Measurements from ENCODE around the gene CDKN1C. TPM values are rescaled to one million over a fixed set of nuclear protein-coding genes. Genes with fewer than 3 reads are reported as not detected.

The CDKN1C gene
- total and polyA plus RNA-seq, 7 experiments from 2014 or later, result 0.35 to 36.0 (median 3.9) TPM

- no peak within 1 kb of the TSS for H3K27ac ChIP-seq (ENCODE audit: low read depth, low read length)
These were observed 43.3 kb upstream of the CDKN1C start, which contains the start of gene PHLDA2 for GRCh38 chr11:2928605-2929530. PHLDA2 (minus strand) TSS chr11:2929420; CDS start chr11:2929364, 56 bp downstream.

GRCh38 chr11:2927851-2928604, 42.5 kb upstream of the CDKN1C start:
- peaks cover 3 to 4% of the 10 kb centered on the region in 2 donors for H3K27me3 ChIP-seq (ENCODE audit: control insufficient read depth in 2 of 2, insufficient read depth in 2 of 2, low read length in 2 of 2)
- ATAC-seq, result no peak

More at GRCh38 chr11:2928605-2929530, 43.3 kb upstream of the CDKN1C start, which contains the start of gene PHLDA2:
- H3K4me1 Mint-ChIP-seq, result peaks cover 14 to 33% (median 20%) of the 10 kb centered on the region in 7 donors
- Histone ChIP-seq H3K9me3 (ENCODE audit: control insufficient read depth in 2 of 3, low read length in 3 of 3) (no peaks in the 10 kb centered on the region), H3K4me3 (ENCODE audit: low read length) (peak within 1 kb of the TSS; percentile 61), H3K27me3 (ENCODE audit: control insufficient read depth in 2 of 2, insufficient read depth in 2 of 2, low read length in 2 of 2) (peaks cover 3 to 4% of the 10 kb centered on the region in 2 donors), H3K4me1 (ENCODE audit: control insufficient read depth in 2 of 2, insufficient read depth in 2 of 2, low read length in 2 of 2) (peaks cover 13 to 20% of the 10 kb centered on the region in 2 donors), H3K36me3 (ENCODE audit: control insufficient read depth in 2 of 3, insufficient read depth in 3 of 3, low read length in 3 of 3) (no peaks in the 10 kb centered on the region)
- ChIA-PET CTCF (interaction anchor here (0.6 to 2.3 kb wide), 5 partner anchors 15 to 397 kb away, joined by 3 to 10 read pairs (median 5); no protein-coding TSS in a partner anchor), POLR2A (interaction anchor here (1.1 to 1.5 kb wide), 2 partner anchors 13 to 14 kb away, joined by 3 to 4 read pairs; no protein-coding TSS in a partner anchor)
- H3K36me3 Mint-ChIP-seq, result no peaks in the 10 kb centered on the region
- H3K27me3 Mint-ChIP-seq, result peaks cover 4 to 30% (median 8%) of the 10 kb centered on the region in 5 donors
- peak within 1 kb of the TSS in 7 of 9 donors; percentile 36 to 76 (median 52) for H3K27ac Mint-ChIP-seq
- intact Hi-C loops (cut with micrococcal nuclease), result loop anchor here (2.0 kb wide), 2 partner anchors 26 to 36 kb away; a partner anchor contains a TSS
- DNase-seq (peak; percentile 38 to 75 (median 56)), ATAC-seq (peak; percentile 50)
- no peaks in the 10 kb centered on the region for H3K9me3 Mint-ChIP-seq
- peak within 1 kb of the TSS; percentile 79 to 91 (median 86) for H3K4me3 Mint-ChIP-seq

GRCh38 chr11:2927121-2927800, 41.7 kb upstream of the CDKN1C start:
- ChIA-PET CTCF (no interaction called here), POLR2A (no interaction called here)
- Mint-ChIP-seq H3K4me3 (peak overlapping the region in 7 of 10 donors; percentile 65 to 86 (median 77)), H3K27me3 (peaks cover 4 to 30% (median 8%) of the 10 kb centered on the region in 5 donors), H3K9me3 (no peaks in the 10 kb centered on the region), H3K36me3 (no peaks in the 10 kb centered on the region), H3K4me1 (peaks cover 14 to 23% (median 20%) of the 10 kb centered on the region in 7 donors), H3K27ac (peak overlapping the region in 1 of 9 donors; percentile 13)
- H3K27ac ChIP-seq (ENCODE audit: low read depth, low read length), result no peak overlapping the region
- H3K36me3 ChIP-seq (ENCODE audit: control insufficient read depth in 2 of 3, insufficient read depth in 3 of 3, low read length in 3 of 3), result no peaks in the 10 kb centered on the region
- ATAC-seq, result no peak
- no peak overlapping the region for H3K4me3 ChIP-seq (ENCODE audit: low read length)
- intact Hi-C loops (cut with micrococcal nuclease), result no loop called here
- no peak for DNase-seq
- peaks cover 13 to 20% of the 10 kb centered on the region in 2 donors for H3K4me1 ChIP-seq (ENCODE audit: control insufficient read depth in 2 of 2, insufficient read depth in 2 of 2, low read length in 2 of 2)
- no peaks in the 10 kb centered on the region for H3K9me3 ChIP-seq (ENCODE audit: control insufficient read depth in 2 of 3, low read length in 3 of 3)
- H3K27me3 ChIP-seq (ENCODE audit: control insufficient read depth in 2 of 2, insufficient read depth in 2 of 2, low read length in 2 of 2), result peaks cover 3 to 4% of the 10 kb centered on the region in 2 donors

More at GRCh38 chr11:2927851-2928604, 42.5 kb upstream of the CDKN1C start:
- Histone ChIP-seq H3K4me3 (ENCODE audit: low read length) (no peak overlapping the region), H3K4me1 (ENCODE audit: control insufficient read depth in 2 of 2, insufficient read depth in 2 of 2, low read length in 2 of 2) (peaks cover 13 to 20% of the 10 kb centered on the region in 2 donors), H3K36me3 (ENCODE audit: control insufficient read depth in 2 of 3, insufficient read depth in 3 of 3, low read length in 3 of 3) (no peaks in the 10 kb centered on the region), H3K9me3 (ENCODE audit: control insufficient read depth in 2 of 3, low read length in 3 of 3) (no peaks in the 10 kb centered on the region), H3K27ac (ENCODE audit: low read depth, low read length) (no peak overlapping the region)
- peak overlapping the region in 2 of 9 donors; percentile 36 to 38 for H3K27ac Mint-ChIP-seq
- POLR2A ChIA-PET, result no interaction called here
- H3K27me3 Mint-ChIP-seq, result peaks cover 4 to 30% (median 8%) of the 10 kb centered on the region in 5 donors
- H3K9me3 Mint-ChIP-seq, result no peaks in the 10 kb centered on the region
- no peak for DNase-seq
- no peaks in the 10 kb centered on the region for H3K36me3 Mint-ChIP-seq
- intact Hi-C loops (cut with micrococcal nuclease), result loop anchor here (2.0 kb wide), 2 partner anchors 25 to 35 kb away; a partner anchor contains a TSS
- CTCF ChIA-PET, result interaction anchor here (0.6 to 2.3 kb wide), 2 partner anchors 14 to 35 kb away, joined by 3 to 9 read pairs; no protein-coding TSS in a partner anchor
- peak overlapping the region in 9 of 10 donors; percentile 65 to 86 (median 72) for H3K4me3 Mint-ChIP-seq
- H3K4me1 Mint-ChIP-seq, result peaks cover 14 to 26% (median 20%) of the 10 kb centered on the region in 7 donors

DNA sequence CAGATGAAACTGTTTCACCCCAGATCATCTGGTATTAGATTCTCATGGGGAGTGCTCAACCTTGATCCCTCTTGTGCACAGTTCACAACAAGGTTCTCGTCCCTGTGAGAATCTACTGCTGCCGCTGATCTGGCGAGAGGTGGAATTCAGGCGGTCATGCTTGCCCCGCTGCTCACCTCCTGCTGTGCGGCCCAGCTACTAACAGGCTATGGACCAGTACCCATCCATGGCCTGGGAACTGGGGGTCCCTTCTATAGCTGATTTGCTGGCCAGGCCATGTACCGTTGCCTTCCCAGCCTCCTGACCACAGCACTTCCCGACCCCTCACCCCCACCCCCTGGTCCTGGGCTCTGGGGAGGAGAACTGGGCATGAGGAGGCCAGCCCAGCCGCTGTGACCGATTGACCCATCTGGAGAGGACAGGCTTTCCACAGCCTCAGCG, 41.1 kb upstream of the CDKN1C start:
- Histone ChIP-seq H3K36me3 (ENCODE audit: control insufficient read depth in 2 of 3, insufficient read depth in 3 of 3, low read length in 3 of 3) (no peaks in the 10 kb centered on the region), H3K27ac (ENCODE audit: low read depth, low read length) (no peak overlapping the region), H3K9me3 (ENCODE audit: control insufficient read depth in 2 of 3, low read length in 3 of 3) (no peaks in the 10 kb centered on the region), H3K27me3 (ENCODE audit: control insufficient read depth in 2 of 2, insufficient read depth in 2 of 2, low read length in 2 of 2) (peaks cover 3 to 4% of the 10 kb centered on the region in 2 donors), H3K4me3 (ENCODE audit: low read length) (no peak overlapping the region), H3K4me1 (ENCODE audit: control insufficient read depth in 2 of 2, insufficient read depth in 2 of 2, low read length in 2 of 2) (peaks cover 13 to 20% of the 10 kb centered on the region in 2 donors)
- CTCF ChIA-PET, result no interaction called here
- Mint-ChIP-seq H3K27ac (peak overlapping the region in 1 of 9 donors; percentile 25), H3K36me3 (no peaks in the 10 kb centered on the region), H3K9me3 (no peaks in the 10 kb centered on the region), H3K4me3 (no peak overlapping the region), H3K4me1 (peaks cover 14 to 23% (median 20%) of the 10 kb centered on the region in 7 donors), H3K27me3 (peaks cover 4 to 30% (median 8%) of the 10 kb centered on the region in 5 donors)
- intact Hi-C loops (cut with micrococcal nuclease), result no loop called here
- ATAC-seq (no peak), DNase-seq (no peak)
- POLR2A ChIA-PET, result no interaction called here

GRCh38 chr11:2924821-2925675, 39.5 kb upstream of the CDKN1C start:
- Mint-ChIP-seq H3K27me3 (peaks cover 4 to 27% (median 5%) of the 10 kb centered on the region in 5 donors), H3K4me1 (peaks cover 8 to 18% (median 15%) of the 10 kb centered on the region in 7 donors), H3K9me3 (no peaks in the 10 kb centered on the region), H3K27ac (no peak overlapping the region), H3K36me3 (no peaks in the 10 kb centered on the region), H3K4me3 (no peak overlapping the region)
- ChIA-PET POLR2A (interaction anchor here (0.7 kb wide), 1 partner anchor 22 kb away, joined by 3 read pairs; no protein-coding TSS in a partner anchor), CTCF (no interaction called here)
- no peaks in the 10 kb centered on the region for H3K36me3 ChIP-seq (ENCODE audit: control insufficient read depth in 2 of 3, insufficient read depth in 3 of 3, low read length in 3 of 3)
- H3K9me3 ChIP-seq (ENCODE audit: control insufficient read depth in 2 of 3, low read length in 3 of 3), result no peaks in the 10 kb centered on the region
- intact Hi-C loops (cut with micrococcal nuclease), result no loop called here
- H3K27me3 ChIP-seq (ENCODE audit: control insufficient read depth in 2 of 2, insufficient read depth in 2 of 2, low read length in 2 of 2), result peaks cover 0 to 4% of the 10 kb centered on the region in 2 donors
- ATAC-seq, result no peak
- peaks cover 6 to 16% of the 10 kb centered on the region in 2 donors for H3K4me1 ChIP-seq (ENCODE audit: control insufficient read depth in 2 of 2, insufficient read depth in 2 of 2, low read length in 2 of 2)
- no peak for DNase-seq
- no peak overlapping the region for H3K4me3 ChIP-seq (ENCODE audit: low read length)
- H3K27ac ChIP-seq (ENCODE audit: low read depth, low read length), result no peak overlapping the region
